Psoas muscle (tissue), 8 donors: Measurements from ENCODE around the gene ADCY10. TPM values are rescaled to one million over a fixed set of nuclear protein-coding genes. Genes with fewer than 3 reads are reported as not detected.

ENCODE experiments used
- ATAC-seq, 4 donors: fragments of 200-7000 bp; cut with Tn5 transposase; one replicate each; pipeline ENCODE4 v1.9.1; 2020; ENCODE audit warnings: moderate library complexity in 3 of 4, mild to moderate bottlenecking in 2 of 4
- DNase-seq, 2 donors: peaks; one replicate each; pipeline ENCODE4 v3.0.0-alpha.2; 2020
- H3K27ac ChIP-seq: fragments of 200-600 bp; one replicate; pipeline ENCODE4 v1.8.0; 2022
- H3K27me3 ChIP-seq, 3 donors: fragments of 200-600 bp in 1 of 3; one replicate each; pipeline versions ENCODE4 v1.6.1 to v1.8.0; 2013 to 2022; ENCODE audit warnings: low read length in 2 of 3, mild to moderate bottlenecking in 2 of 3, moderate library complexity in 1 of 3; ENCODE audit not compliant: insufficient read depth in 3 of 3
- H3K36me3 ChIP-seq, 2 donors: fragments of 200-600 bp in 1 of 2; one replicate each; pipeline versions ENCODE4 v1.6.1 to v1.8.0; 2013 to 2022; ENCODE audit warnings: low read depth in 1 of 2, mild to moderate bottlenecking in 1 of 2, moderate library complexity in 1 of 2; ENCODE audit not compliant: insufficient read depth in 1 of 2
- H3K4me1 ChIP-seq: fragments of 200-600 bp; one replicate; pipeline ENCODE4 v1.8.0; 2022
- H3K4me3 ChIP-seq: fragments of 200-600 bp; one replicate; pipeline ENCODE4 v1.8.0; 2022; ENCODE audit warnings: mild to moderate bottlenecking
- H3K9me3 ChIP-seq: fragments of 200-600 bp; one replicate; pipeline ENCODE4 v1.8.0; 2022
- WGBS, 3 donors: extraction: QIAGEN DNeasy Blood & Tissue Kit; methylation state at CpG; one replicate each; pipeline versions ENCODE4 v1.1.6 to v1.1.7; 2013; 5-methylcytosine and 5-hydroxymethylcytosine counted together
- intact Hi-C, 2 donors: fragments of 100-400 bp; cut with DNase I; formaldehyde crosslinking; loops; one replicate each; pipeline versions ENCODE4 v1.11.0 to v1.14.2; 2022
- polyA plus RNA-seq, 3 donors: library from polyadenylated mRNA; stranded (reverse); fragments of 200-250 nt; gene quantifications; one replicate each; pipeline ENCODE4 v1.2.3, GENCODE V29; 2013
- total RNA-seq, 4 donors: library from RNA; stranded (reverse); fragmentation: NEBNext Ultra II Directional in 2 of 4; extraction: Animal tissue kit (Norgen Biotek cat#: 25700) in 2 of 4; gene quantifications; one replicate each; pipeline versions ENCODE4 v1.2.1 to v1.2.4, GENCODE V29; 2021 to 2023
- TF ChIP-seq, protein P1 (sequence below): fragments of 200-600 bp; IDR thresholded peaks from one replicate; pipeline ENCODE4 v1.8.0; 2022; ENCODE audit warnings: antibody characterized with exemption
- donor health status: healthy with polysubstance abuse.
- donor health status: DM: no; HTN: no; CAD: no; lungs with moderate emphysema.
- donor health status: Bipolar disorder and iron deficiency.
- donor health status: healthy.
- donor health status: DM: yes; HTN: yes; CAD: no.
- donor health status: DM: no; HTN: no; CAD: no.
- donor health status: DM: no; HTN: no; CAD: no.
- donor health status: DM: yes; HTN: yes; CAD: no.

Gene ADCY10
- total and polyA plus RNA-seq, 7 donors, result 0.01 to 0.54 (median 0.17) TPM

DNA sequence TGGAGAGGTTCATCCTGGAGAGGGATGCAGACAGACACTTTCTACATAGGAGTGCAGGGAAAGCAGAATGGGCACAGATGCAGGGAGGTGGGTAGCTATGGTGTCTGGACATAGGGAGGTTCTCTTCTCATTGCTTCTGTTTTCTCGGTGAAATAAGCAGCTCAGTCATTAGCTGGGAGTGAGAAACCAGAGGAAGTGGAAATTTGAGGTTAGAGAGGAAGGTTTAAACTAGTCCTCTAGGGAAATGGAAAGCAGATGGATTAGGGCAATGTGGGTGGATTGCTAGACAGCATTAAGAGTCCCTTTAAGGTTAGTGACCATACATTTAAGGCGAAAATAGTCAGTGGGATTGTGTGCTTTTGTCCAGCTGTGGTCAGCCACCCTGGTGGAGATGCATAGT, 152.5 kb downstream of the ADCY10 start:
- H3K4me1 ChIP-seq, result peaks cover 12% of the 10 kb centered on the region
- no peak for DNase-seq
- peaks cover 0 to 8% of the 10 kb centered on the region in 2 donors for H3K36me3 ChIP-seq
- no peak for ATAC-seq
- WGBS, 3 donors, result 47 to 55% (median 48%) methylated on average over 2 of the region's 2 CpGs
- TF ChIP-seq, protein P1, sequence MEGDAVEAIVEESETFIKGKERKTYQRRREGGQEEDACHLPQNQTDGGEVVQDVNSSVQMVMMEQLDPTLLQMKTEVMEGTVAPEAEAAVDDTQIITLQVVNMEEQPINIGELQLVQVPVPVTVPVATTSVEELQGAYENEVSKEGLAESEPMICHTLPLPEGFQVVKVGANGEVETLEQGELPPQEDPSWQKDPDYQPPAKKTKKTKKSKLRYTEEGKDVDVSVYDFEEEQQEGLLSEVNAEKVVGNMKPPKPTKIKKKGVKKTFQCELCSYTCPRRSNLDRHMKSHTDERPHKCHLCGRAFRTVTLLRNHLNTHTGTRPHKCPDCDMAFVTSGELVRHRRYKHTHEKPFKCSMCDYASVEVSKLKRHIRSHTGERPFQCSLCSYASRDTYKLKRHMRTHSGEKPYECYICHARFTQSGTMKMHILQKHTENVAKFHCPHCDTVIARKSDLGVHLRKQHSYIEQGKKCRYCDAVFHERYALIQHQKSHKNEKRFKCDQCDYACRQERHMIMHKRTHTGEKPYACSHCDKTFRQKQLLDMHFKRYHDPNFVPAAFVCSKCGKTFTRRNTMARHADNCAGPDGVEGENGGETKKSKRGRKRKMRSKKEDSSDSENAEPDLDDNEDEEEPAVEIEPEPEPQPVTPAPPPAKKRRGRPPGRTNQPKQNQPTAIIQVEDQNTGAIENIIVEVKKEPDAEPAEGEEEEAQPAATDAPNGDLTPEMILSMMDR, result no peak
- no peak overlapping the region for H3K4me3 ChIP-seq
- no peak overlapping the region for H3K27ac ChIP-seq
- no peaks in the 10 kb centered on the region for H3K27me3 ChIP-seq
- intact Hi-C loops, result loop anchor here in 1 of 2 donors (5.0 kb wide), 1 partner anchor 39 kb away; the partner anchor contains the start of gene MPZL1
- no peaks in the 10 kb centered on the region for H3K9me3 ChIP-seq

Other genes starting within 250 kb of the ADCY10 start
- gene MPZL1, start 192.2 kb downstream of the ADCY10 start, total RNA-seq, result 10 to 100 TPM; 14.1 to 22.4 (median 18.3) TPM
- gene MPZL1, start 192.2 kb downstream of the ADCY10 start, polyA plus RNA-seq, result 10 to 100 TPM in 2 of 3 donors, 1 to 10 TPM in 1; 5.2 to 14.0 (median 12.6) TPM
- 100 to 1,000 TPM; 259 to 396 (median 327) TPM for gene DCAF6, start 22.5 kb upstream of the ADCY10 start, total RNA-seq
- 100 to 1,000 TPM in 2 of 3 donors, 10 to 100 TPM in 1; 71.0 to 369 (median 240) TPM for gene DCAF6, start 22.5 kb upstream of the ADCY10 start, polyA plus RNA-seq
- 100 to 1,000 TPM; 112 to 207 (median 181) TPM for gene MPC2, start 22.9 kb upstream of the ADCY10 start, total RNA-seq
- gene MPC2, start 22.9 kb upstream of the ADCY10 start, polyA plus RNA-seq, result 100 to 1,000 TPM in 2 of 3 donors, 10 to 100 TPM in 1; 94.0 to 153 (median 122) TPM
- 1 to 10 TPM in 3 of 4 donors, under 1 TPM in 1; 0.67 to 2.6 (median 1.4) TPM for gene GPR161, start 222.8 kb upstream of the ADCY10 start, total RNA-seq
- gene GPR161, start 222.8 kb upstream of the ADCY10 start, polyA plus RNA-seq, result under 1 TPM; 0.38 to 0.67 (median 0.46) TPM